IMR-90 (cell line): Measurements from ENCODE around the gene ABHD16A. TPM values are rescaled to one million over a fixed set of nuclear protein-coding genes. Genes with fewer than 3 reads are reported as not detected.

ENCODE experiments used
- ATAC-seq: fragments of 200-7000 bp; cut with Tn5 transposase; 2 replicates; pipeline ENCODE4 v1.9.1; 2020; ENCODE audit warnings: low read depth, mild to moderate bottlenecking, moderate library complexity
- BruUV-seq: library from RNA; stranded (reverse); fragments of 400-500 nt; replicated peaks from 2 replicates; lab custom pipeline; 2021; lab: Mats Ljungman, UMichigan
- CTCF ChIA-PET: fragments of 300-600 bp; formaldehyde crosslinking; extraction: SDS; loops from one replicate; lab custom pipeline; 2021; ENCODE audit warnings: antibody characterized with exemption; lab: Yijun Ruan, JAX
- POLR2A ChIA-PET: fragments of 300-600 bp; sonication (Branson Sonifier 250); formaldehyde crosslinking; loops from one replicate; lab custom pipeline; 2022; ENCODE audit warnings: antibody characterized with exemption; ENCODE audit not compliant: unreplicated experiment; lab: Charles Lee
- DNase-seq: peaks from one replicate; pipeline ENCODE4 v3.0.0; 2013
- H2AFZ ChIP-seq: replicated peaks from 2 replicates; pipeline ENCODE3; 2013; ENCODE audit warnings: low read length, mild to moderate bottlenecking; ENCODE audit not compliant: poor library complexity
- H2AK5ac ChIP-seq: 2 replicates; pipeline ENCODE4 v1.6.1; 2013; ENCODE audit warnings: low read depth, low read length, inconsistent platforms
- H2AK9ac ChIP-seq: replicated peaks from 2 replicates; pipeline ENCODE3; 2013; ENCODE audit warnings: mild to moderate bottlenecking, low read depth, low read length, moderate library complexity; ENCODE audit not compliant: poor library complexity
- H2BK120ac ChIP-seq: 2 replicates; pipeline ENCODE4 v1.6.1; 2013; ENCODE audit warnings: low read depth, low read length, inconsistent platforms
- H2BK15ac ChIP-seq: 3 replicates; pipeline ENCODE4 v1.6.1; 2013; ENCODE audit warnings: low read depth, low read length, inconsistent platforms
- H2BK20ac ChIP-seq: 2 replicates; pipeline ENCODE4 v1.6.1; 2013; ENCODE audit warnings: low read depth, mild to moderate bottlenecking, inconsistent platforms, low read length, moderate library complexity
- H2BK5ac ChIP-seq: 2 replicates; pipeline ENCODE4 v1.6.1; 2013; ENCODE audit warnings: mild to moderate bottlenecking, low read depth, low read length, inconsistent platforms; ENCODE audit not compliant: poor library complexity, severe bottlenecking
- H3K14ac ChIP-seq: replicated peaks from 2 replicates; pipeline ENCODE4 v1.6.1; 2013; ENCODE audit warnings: low read depth, low read length, inconsistent platforms
- H3K18ac ChIP-seq: 2 replicates; pipeline ENCODE4 v1.6.1; 2013; ENCODE audit warnings: low read depth, low read length, control low read depth
- H3K23ac ChIP-seq: 2 replicates; pipeline ENCODE4 v1.6.1; 2013; ENCODE audit warnings: low read depth, low read length, inconsistent platforms
- H3K27ac ChIP-seq: 2 replicates; pipeline ENCODE4 v1.5.1; 2013; ENCODE audit warnings: mild to moderate bottlenecking, control low read depth, low read length; ENCODE audit not compliant: insufficient read depth
- H3K27me3 ChIP-seq: 2 replicates; pipeline ENCODE4 v1.6.1; 2013; ENCODE audit warnings: low read length; ENCODE audit not compliant: control insufficient read depth, insufficient read depth
- H3K36me3 ChIP-seq: 2 replicates; pipeline ENCODE4 v1.6.1; 2013; ENCODE audit warnings: low read length, mixed read lengths; ENCODE audit not compliant: control insufficient read depth, insufficient read depth
- H3K4ac ChIP-seq: 2 replicates; pipeline ENCODE4 v1.6.1; 2013; ENCODE audit warnings: low read depth, low read length, inconsistent platforms
- H3K4me1 ChIP-seq: 2 replicates; pipeline ENCODE4 v1.6.1; 2013; ENCODE audit warnings: low read length, mixed read lengths; ENCODE audit not compliant: control insufficient read depth, insufficient read depth
- H3K4me2 ChIP-seq: 2 replicates; pipeline ENCODE4 v1.6.1; 2013; ENCODE audit warnings: low read depth, mild to moderate bottlenecking, control low read depth, low read length, moderate library complexity
- H3K4me3 ChIP-seq: 2 replicates; pipeline ENCODE4 v1.5.1; 2013; ENCODE audit warnings: low read depth, mild to moderate bottlenecking, control low read depth, low read length, moderate library complexity; ENCODE audit not compliant: insufficient read depth
- H3K56ac ChIP-seq: 2 replicates; pipeline ENCODE4 v1.6.1; 2013; ENCODE audit warnings: low read length, inconsistent platforms; ENCODE audit not compliant: insufficient read depth; ENCODE audit errors: extremely low read depth
- H3K79me1 ChIP-seq, 2 experiments: 2 replicates each; pipeline ENCODE4 v1.6.1; 2013; ENCODE audit warnings: low read length in 2 of 2, inconsistent platforms in 1 of 2, low read depth in 1 of 2
- H3K9ac ChIP-seq: 2 replicates; pipeline ENCODE4 v1.6.1; 2013; ENCODE audit warnings: low read depth, low read length, control low read depth
- H3K9me1 ChIP-seq: 2 replicates; pipeline ENCODE4 v1.6.1; 2013; ENCODE audit warnings: low read length, inconsistent platforms; ENCODE audit not compliant: insufficient read depth
- H3K9me3 ChIP-seq: 2 replicates; pipeline ENCODE4 v1.6.1; 2013; ENCODE audit warnings: low read length; ENCODE audit not compliant: control insufficient read depth, insufficient read depth
- H4K20me1 ChIP-seq: 2 replicates; pipeline ENCODE4 v1.6.1; 2013; ENCODE audit warnings: low read length, inconsistent platforms; ENCODE audit not compliant: insufficient read depth
- H4K5ac ChIP-seq: 2 replicates; pipeline ENCODE4 v1.6.1; 2013; ENCODE audit warnings: mild to moderate bottlenecking, low read depth, low read length, control low read depth
- H4K8ac ChIP-seq, 2 experiments: 2 replicates each; pipeline ENCODE4 v1.6.1; 2013; ENCODE audit warnings: low read depth in 2 of 2, low read length in 2 of 2, control low read depth in 1 of 2, inconsistent platforms in 1 of 2
- H4K91ac ChIP-seq: 2 replicates; pipeline ENCODE4 v1.6.1; 2013; ENCODE audit warnings: low read depth, low read length, inconsistent platforms; ENCODE audit not compliant: insufficient read depth
- MXI1 ChIP-seq: IDR thresholded peaks from 2 replicates; pipeline ENCODE4 v1.6.1; 2012; ENCODE audit warnings: low read depth, mild to moderate bottlenecking, low read length, moderate library complexity, borderline replicate concordance
- RAD21 ChIP-seq: IDR thresholded peaks from 2 replicates; pipeline ENCODE4 v1.6.1; 2012; ENCODE audit warnings: low read length, improper control_type of control experiment
- RCOR1 ChIP-seq: IDR thresholded peaks from 2 replicates; pipeline ENCODE4 v1.6.1; 2012; ENCODE audit warnings: mild to moderate bottlenecking, low read length, improper control_type of control experiment; ENCODE audit not compliant: insufficient replicate concordance
- SMC3 ChIP-seq: fragments of 150-350 bp; IDR thresholded peaks from 2 replicates; pipeline ENCODE4 v1.6.1; 2016; ENCODE audit warnings: low read depth, mild to moderate bottlenecking, antibody characterized with exemption, low read length, moderate library complexity
- WGBS, 2 experiments: methylation state at CpG; one replicate each; pipeline versions ENCODE4 v1.1.5 to v1.1.7; 2013; ENCODE audit warnings: missing lambda C conversion rate in 2 of 2; ENCODE audit not compliant: insufficient read length in 1 of 2; ENCODE audit errors: extremely low coverage in 2 of 2; 5-methylcytosine and 5-hydroxymethylcytosine counted together
- dilution Hi-C: fragments of 300-500 bp; cut with HindIII; formaldehyde crosslinking; loops from one replicate; pipeline ENCODE4 v1.14.3; 2018; ENCODE audit warnings: low sequenced_read_pairs; ENCODE audit not compliant: unreplicated experiment
- in situ Hi-C: fragments of 300-500 bp; cut with MboI; formaldehyde crosslinking; loops from 3 replicates; pipeline ENCODE4 v1.14.3; 2019; ENCODE audit warnings: low sequenced_read_pairs, inconsistent platforms, mixed read lengths
- intact Hi-C: fragments of 100-400 bp; cut with micrococcal nuclease; formaldehyde crosslinking; loops from 2 replicates; pipeline ENCODE4 v1.10.0; 2022
- polyA plus RNA-seq, 3 experiments: library from polyadenylated mRNA; depleted of rRNA; stranded (reverse); fragments of >200 nt; gene quantifications; 2 replicates each; pipeline ENCODE4 v1.2.3, GENCODE V29; 2012; ENCODE audit warnings: low replicate concordance in 1 of 3
- total RNA-seq: library from RNA; depleted of rRNA; stranded (reverse); fragments of >200 nt; gene quantifications from 2 replicates; pipeline ENCODE4 v1.2.3, GENCODE V29; 2012
- TF ChIP-seq, protein P1 (sequence below): fragments of 150-350 bp; IDR thresholded peaks from 2 replicates; pipeline ENCODE4 v1.6.1; 2017; ENCODE audit warnings: mild to moderate bottlenecking, antibody characterized with exemption, low read length, low read depth
- TF ChIP-seq, protein P2 (sequence below): conservative IDR thresholded peaks from 2 replicates; pipeline ENCODE4 v1.5.1; 2012; ENCODE audit warnings: mild to moderate bottlenecking, low read depth, low read length, improper control_type of control experiment
- TF ChIP-seq, protein P3 (sequence below): fragments of 150-350 bp; IDR thresholded peaks from 2 replicates; pipeline ENCODE4 v1.6.1; 2016; ENCODE audit warnings: low read depth, mild to moderate bottlenecking, low read length, moderate library complexity, borderline replicate concordance

The ABHD16A gene
- total and polyA plus RNA-seq, 2 of the 4 experiments (the other 2 are of a cell fraction) = 31.5 to 35.1 TPM

DNA sequence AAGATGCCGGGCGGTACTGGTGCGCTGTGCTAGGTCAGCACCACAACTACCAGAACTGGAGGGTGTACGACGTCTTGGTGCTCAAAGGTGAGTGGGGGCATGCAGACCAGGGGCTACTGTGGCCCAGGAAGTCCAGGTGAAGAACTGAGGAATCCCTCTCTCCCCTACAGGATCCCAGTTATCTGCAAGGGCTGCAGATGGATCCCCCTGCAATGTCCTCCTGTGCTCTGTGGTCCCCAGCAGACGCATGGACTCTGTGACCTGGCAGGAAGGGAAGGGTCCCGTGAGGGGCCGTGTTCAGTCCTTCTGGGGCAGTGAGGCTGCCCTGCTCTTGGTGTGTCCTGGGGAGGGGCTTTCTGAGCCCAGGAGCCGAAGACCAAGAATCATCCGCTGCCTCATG, 4.6 kb upstream of the ABHD16A start:
- 100% methylated on average over 2 of the region's 10 CpGs; no CpG with 5 or more reads in 1 of the 2 experiments for WGBS, 2 experiments
- no peak overlapping the region for H2BK15ac ChIP-seq
- no peak overlapping the region for H4K8ac ChIP-seq

More for the DNA sequence above, 4.6 kb upstream of the ABHD16A start:
- Histone ChIP-seq H3K4me2 (no peak overlapping the region), H2AK9ac (no peak overlapping the region), H3K79me1 (peaks cover 0 to 2% of the 10 kb centered on the region in 2 experiments; a peak in 1 of 4 replicates), H3K27ac (no peak overlapping the region), H2BK20ac (no peak overlapping the region), H3K14ac (no peak overlapping the region), H3K4me3 (no peak overlapping the region), H3K23ac (no peak overlapping the region), H4K5ac (no peak overlapping the region), H3K9ac (no peak overlapping the region), H2AFZ (no peak overlapping the region), H3K56ac (no peak overlapping the region), H4K20me1 (no peaks in the 10 kb centered on the region; the same call in 1 of the 2 replicates), H3K36me3 (no peaks in the 10 kb centered on the region), H3K27me3 (peaks cover 14% of the 10 kb centered on the region; the same call in 1 of the 2 replicates), H4K91ac (no peak overlapping the region), H2AK5ac (no peak overlapping the region), H3K9me1 (no peaks in the 10 kb centered on the region), H3K4me1 (no peaks in the 10 kb centered on the region), H2BK120ac (no peak overlapping the region), H3K4ac (no peak overlapping the region), H3K18ac (no peak overlapping the region), H2BK5ac (no peak overlapping the region), H3K9me3 (no peaks in the 10 kb centered on the region)
- no peak for ATAC-seq
- TF ChIP-seq MXI1 = no peak
- TF ChIP-seq RAD21 = no peak
- TF ChIP-seq, protein P1, sequence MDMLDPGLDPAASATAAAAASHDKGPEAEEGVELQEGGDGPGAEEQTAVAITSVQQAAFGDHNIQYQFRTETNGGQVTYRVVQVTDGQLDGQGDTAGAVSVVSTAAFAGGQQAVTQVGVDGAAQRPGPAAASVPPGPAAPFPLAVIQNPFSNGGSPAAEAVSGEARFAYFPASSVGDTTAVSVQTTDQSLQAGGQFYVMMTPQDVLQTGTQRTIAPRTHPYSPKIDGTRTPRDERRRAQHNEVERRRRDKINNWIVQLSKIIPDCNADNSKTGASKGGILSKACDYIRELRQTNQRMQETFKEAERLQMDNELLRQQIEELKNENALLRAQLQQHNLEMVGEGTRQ = no peak
- TF ChIP-seq, protein P2, sequence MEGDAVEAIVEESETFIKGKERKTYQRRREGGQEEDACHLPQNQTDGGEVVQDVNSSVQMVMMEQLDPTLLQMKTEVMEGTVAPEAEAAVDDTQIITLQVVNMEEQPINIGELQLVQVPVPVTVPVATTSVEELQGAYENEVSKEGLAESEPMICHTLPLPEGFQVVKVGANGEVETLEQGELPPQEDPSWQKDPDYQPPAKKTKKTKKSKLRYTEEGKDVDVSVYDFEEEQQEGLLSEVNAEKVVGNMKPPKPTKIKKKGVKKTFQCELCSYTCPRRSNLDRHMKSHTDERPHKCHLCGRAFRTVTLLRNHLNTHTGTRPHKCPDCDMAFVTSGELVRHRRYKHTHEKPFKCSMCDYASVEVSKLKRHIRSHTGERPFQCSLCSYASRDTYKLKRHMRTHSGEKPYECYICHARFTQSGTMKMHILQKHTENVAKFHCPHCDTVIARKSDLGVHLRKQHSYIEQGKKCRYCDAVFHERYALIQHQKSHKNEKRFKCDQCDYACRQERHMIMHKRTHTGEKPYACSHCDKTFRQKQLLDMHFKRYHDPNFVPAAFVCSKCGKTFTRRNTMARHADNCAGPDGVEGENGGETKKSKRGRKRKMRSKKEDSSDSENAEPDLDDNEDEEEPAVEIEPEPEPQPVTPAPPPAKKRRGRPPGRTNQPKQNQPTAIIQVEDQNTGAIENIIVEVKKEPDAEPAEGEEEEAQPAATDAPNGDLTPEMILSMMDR = no peak
- no peak for TF ChIP-seq SMC3
- TF ChIP-seq, protein P3, sequence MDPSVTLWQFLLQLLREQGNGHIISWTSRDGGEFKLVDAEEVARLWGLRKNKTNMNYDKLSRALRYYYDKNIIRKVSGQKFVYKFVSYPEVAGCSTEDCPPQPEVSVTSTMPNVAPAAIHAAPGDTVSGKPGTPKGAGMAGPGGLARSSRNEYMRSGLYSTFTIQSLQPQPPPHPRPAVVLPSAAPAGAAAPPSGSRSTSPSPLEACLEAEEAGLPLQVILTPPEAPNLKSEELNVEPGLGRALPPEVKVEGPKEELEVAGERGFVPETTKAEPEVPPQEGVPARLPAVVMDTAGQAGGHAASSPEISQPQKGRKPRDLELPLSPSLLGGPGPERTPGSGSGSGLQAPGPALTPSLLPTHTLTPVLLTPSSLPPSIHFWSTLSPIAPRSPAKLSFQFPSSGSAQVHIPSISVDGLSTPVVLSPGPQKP = no peak
- TF ChIP-seq RCOR1 = no peak
- intact Hi-C loops (no loop called here), dilution Hi-C loops (no loop called here), in situ Hi-C loops (no loop called here)
- ChIA-PET POLR2A (no interaction called here), CTCF (no interaction called here)
- no TSS peak for BruUV-seq
- DNase-seq = no peak
